ENCODE measurements around the gene C3orf62. TPM values are rescaled to one million over a fixed set of nuclear protein-coding genes. Genes with fewer than 3 reads are reported as not detected.

Gene C3orf62
- total RNA-seq, 4 donors from 2014 or later = 2.8 to 6.2 (median 3.8) TPM

GRCh38 chr3:49283997-49284396, 7.0 kb upstream of the C3orf62 start:
- Histone ChIP-seq H3K27ac (no peak overlapping the region), H3K9me3 (no peaks in the 10 kb centered on the region), H3K4me1 (peaks cover 0 to 2% of the 10 kb centered on the region in 2 donors), H3K27me3 (no peaks in the 10 kb centered on the region), H3K36me3 (peaks cover 60 to 67% of the 10 kb centered on the region in 2 donors), H3K4me3 (replicated peaks in 1 of 3) (no peak overlapping the region)
- TF ChIP-seq CTCF (IDR thresholded peaks at IDR 0.05) (no peak), POLR2A (IDR thresholded peaks at IDR 0.05) (no peak)
- WGBS, 2 donors = 87 to 94% methylated on average over 6 of the region's 6 CpGs
- intact Hi-C loops (cut with DNase I) = no loop called here
- no peak for DNase-seq

- TF ChIP-seq CTCF (IDR thresholded peaks at IDR 0.05) (no peak), POLR2A (IDR thresholded peaks at IDR 0.05) (no peak)
- no peaks in the 10 kb centered on the region for H3K9me3 ChIP-seq
- H3K27ac ChIP-seq = peak overlapping the region in 2 of 3 donors; percentile 50 to 88
- no peak for DNase-seq
- H3K4me3 ChIP-seq (replicated peaks in 1 of 3) = no peak overlapping the region
- H3K4me1 ChIP-seq = peaks cover 7 to 23% of the 10 kb centered on the region in 2 donors
- no peaks in the 10 kb centered on the region for H3K27me3 ChIP-seq
- peaks cover 19 to 24% of the 10 kb centered on the region in 2 donors for H3K36me3 ChIP-seq
- intact Hi-C loops (cut with DNase I) = loop anchor here (5.0 kb wide), 1 partner anchor 107 kb away; the partner anchor contains the start of gene KLHDC8B
Measured at GRCh38 chr3:49279376-49279775, 2.3 kb upstream of the C3orf62 start.

- WGBS, 2 donors = 72 to 80% methylated on average over 4 of the region's 4 CpGs
- Histone ChIP-seq H3K27ac (peak overlapping the region in 2 of 3 donors; percentile 88 to 93), H3K4me3 (replicated peaks in 1 of 3) (no peak overlapping the region), H3K4me1 (peaks cover 7 to 23% of the 10 kb centered on the region in 2 donors), H3K9me3 (no peaks in the 10 kb centered on the region), H3K27me3 (no peaks in the 10 kb centered on the region), H3K36me3 (peaks cover 11 to 16% of the 10 kb centered on the region in 2 donors)
- DNase-seq = no peak
- intact Hi-C loops (cut with DNase I) = loop anchor here (5.0 kb wide), 1 partner anchor 106 kb away; the partner anchor contains the start of gene KLHDC8B
- TF ChIP-seq POLR2A (IDR thresholded peaks at IDR 0.05) (no peak), CTCF (IDR thresholded peaks at IDR 0.05) (no peak)
Measured at GRCh38 chr3:49278548-49278947, 1.5 kb upstream of the C3orf62 start.

- H3K27me3 ChIP-seq = no peaks in the 10 kb centered on the region
- H3K27ac ChIP-seq = peak overlapping the region; percentile 88 to 96 (median 93)
- intact Hi-C loops (cut with DNase I) = loop anchor here (5.0 kb wide), 1 partner anchor 105 kb away; the partner anchor contains the start of gene KLHDC8B
- TF ChIP-seq POLR2A (IDR thresholded peaks at IDR 0.05) (no peak), CTCF (IDR thresholded peaks at IDR 0.05) (no peak)
- WGBS, 2 donors = 51 to 61% methylated on average over 9 of the region's 9 CpGs
- peaks cover 6 to 10% of the 10 kb centered on the region in 2 donors for H3K36me3 ChIP-seq
- peaks cover 7 to 23% of the 10 kb centered on the region in 2 donors for H3K4me1 ChIP-seq
- H3K4me3 ChIP-seq (replicated peaks in 1 of 3) = peak overlapping the region; percentile 10 to 40 (median 24)
- no peaks in the 10 kb centered on the region for H3K9me3 ChIP-seq
- no peak for DNase-seq
Measured at GRCh38 chr3:49277383-49277775, 347 bp upstream of the C3orf62 start.

- whole genome bisulfite sequencing, 2 donors = 97 to 98% methylated on average over 11 of the region's 11 CpGs
- Histone ChIP-seq H3K27ac (no peak overlapping the region), H3K4me1 (peaks cover 7 to 42% of the 10 kb centered on the region in 2 donors), H3K9me3 (no peaks in the 10 kb centered on the region), H3K4me3 (replicated peaks in 1 of 3) (no peak overlapping the region), H3K27me3 (no peaks in the 10 kb centered on the region), H3K36me3 (no peaks in the 10 kb centered on the region)
- intact Hi-C loops (cut with DNase I) = no loop called here
- TF ChIP-seq CTCF (IDR thresholded peaks at IDR 0.05) (no peak), POLR2A (IDR thresholded peaks at IDR 0.05) (no peak)
- no peak for DNase-seq
Measured at GRCh38 chr3:49273825-49274532, 3.1 kb downstream of the C3orf62 start.

Measured in thyroid gland (tissue), 4 donors.